ENCODE results near the gene ATP8B4.

DNA sequence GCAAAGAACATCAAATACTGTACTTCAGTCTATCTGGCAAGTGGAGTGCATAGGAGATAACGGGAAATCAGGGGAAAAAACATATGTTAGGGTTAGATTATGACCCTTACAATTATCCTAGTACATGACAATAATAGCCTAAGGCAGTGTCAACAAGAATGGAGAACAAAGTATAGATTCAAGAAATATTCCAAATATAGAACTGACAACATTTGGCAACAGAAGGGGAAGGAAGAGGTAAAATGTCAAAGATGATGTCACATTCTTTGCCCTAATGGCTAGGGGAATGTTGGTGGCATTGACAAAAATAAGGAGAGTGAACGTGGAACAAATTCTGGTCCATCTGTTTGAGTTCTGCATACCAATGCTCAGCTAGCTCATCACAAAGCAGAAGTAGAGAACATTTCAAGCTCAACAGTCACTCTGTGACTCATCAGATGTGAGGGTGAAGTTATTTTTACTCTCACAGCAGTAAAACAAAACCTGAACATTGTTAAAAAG, 15.5 kb upstream of the ATP8B4 start:
- TF ChIP-seq EZH2 (IDR thresholded peaks at IDR 0.05; ENCODE audit: low read length) (no peak), CTCF (optimal IDR thresholded peaks at IDR 0.05 in 1 of 3, IDR thresholded peaks at IDR 0.05 in 1 of 3, conservative IDR thresholded peaks at IDR 0.05 in 1 of 3; ENCODE audit: extremely low read depth in 1 of 3, insufficient read depth in 2 of 3, low read length in 3 of 3) (no peak)
